Spinal cord (tissue), 10 donors: Measurements from ENCODE around the gene PLEKHM2. TPM values are rescaled to one million over a fixed set of nuclear protein-coding genes. Genes with fewer than 3 reads are reported as not detected.

Source experiments
- DNase-seq, 6 donors: peaks; one replicate each; pipeline versions ENCODE4 v3.0.0 to v3.0.0-alpha.2; 2013 to 2015; ENCODE audit warnings: low spot score in 6 of 6, low read depth in 4 of 6
- H3K27ac ChIP-seq: one replicate; pipeline ENCODE4 v1.5.1; 2013; ENCODE audit warnings: low read depth, low read length, control low read depth
- H3K27me3 ChIP-seq: one replicate; pipeline ENCODE4 v1.6.1; 2013; ENCODE audit warnings: low read length; ENCODE audit not compliant: control insufficient read depth, insufficient read depth
- H3K36me3 ChIP-seq: one replicate; pipeline ENCODE4 v1.6.1; 2013; ENCODE audit warnings: low read length; ENCODE audit not compliant: control insufficient read depth, insufficient read depth
- H3K4me1 ChIP-seq: one replicate; pipeline ENCODE4 v1.6.1; 2013; ENCODE audit warnings: low read length; ENCODE audit not compliant: control insufficient read depth, insufficient read depth
- H3K4me3 ChIP-seq: one replicate; pipeline ENCODE4 v1.5.1; 2013; ENCODE audit warnings: low read depth, low read length, control low read depth
- H3K9me3 ChIP-seq: one replicate; pipeline ENCODE4 v1.6.1; 2013; ENCODE audit warnings: low read length; ENCODE audit not compliant: control insufficient read depth, insufficient read depth
- WGBS: methylation state at CpG from one replicate; pipeline ENCODE4 v1.1.5; 2013; ENCODE audit warnings: missing lambda C conversion rate; ENCODE audit not compliant: insufficient coverage; 5-methylcytosine and 5-hydroxymethylcytosine counted together
- polyA plus RNA-seq, 2 donors: library from polyadenylated mRNA; unstranded; fragments of 120-200 nt; gene quantifications; one replicate each; pipeline ENCODE4 v1.2.1, GENCODE V29; 2013; ENCODE audit not compliant: insufficient read length in 2 of 2
- total RNA-seq, 2 donors: library from RNA; depleted of rRNA in 1 of 2; stranded (reverse); fragments of 120-200 nt in 1 of 2; fragments of >200 nt in 1 of 2; gene quantifications; one replicate each; pipeline versions ENCODE4 v1.2.3 to v1.2.4, GENCODE V29; 2013 to 2014
- donor health status: healthy.

PLEKHM2 gene
- total and polyA plus RNA-seq, 4 donors = 27.5 to 66.8 (median 51.1) TPM

DNA sequence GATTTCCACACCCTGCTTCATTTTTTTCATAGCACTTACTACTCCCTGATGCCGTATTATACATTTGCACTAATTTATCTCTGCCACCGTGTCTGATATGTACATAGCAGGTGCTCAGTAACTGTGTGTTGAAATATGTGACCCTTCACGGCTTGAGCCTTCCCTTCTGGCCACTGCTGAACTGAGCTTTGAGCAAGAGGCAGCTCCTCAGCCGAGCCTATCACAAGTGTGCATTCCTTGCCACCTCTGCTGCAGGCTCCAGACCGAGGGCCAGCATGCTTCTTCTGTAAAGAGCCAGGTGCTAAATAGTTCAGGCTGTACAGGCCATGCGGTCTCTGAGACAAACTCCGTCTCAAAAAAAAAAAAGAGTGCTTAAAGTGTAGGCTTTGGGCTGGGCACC, 22.6 kb downstream of the PLEKHM2 start:
- H3K9me3 ChIP-seq = no peaks in the 10 kb centered on the region
- peaks cover 23% of the 10 kb centered on the region for H3K4me1 ChIP-seq
- no peak overlapping the region for H3K27ac ChIP-seq
- WGBS = 83% methylated on average over 6 of the region's 7 CpGs
- DNase-seq = no peak
- H3K36me3 ChIP-seq = peaks cover 24% of the 10 kb centered on the region
- no peaks in the 10 kb centered on the region for H3K27me3 ChIP-seq
- H3K4me3 ChIP-seq = no peak overlapping the region

DNA sequence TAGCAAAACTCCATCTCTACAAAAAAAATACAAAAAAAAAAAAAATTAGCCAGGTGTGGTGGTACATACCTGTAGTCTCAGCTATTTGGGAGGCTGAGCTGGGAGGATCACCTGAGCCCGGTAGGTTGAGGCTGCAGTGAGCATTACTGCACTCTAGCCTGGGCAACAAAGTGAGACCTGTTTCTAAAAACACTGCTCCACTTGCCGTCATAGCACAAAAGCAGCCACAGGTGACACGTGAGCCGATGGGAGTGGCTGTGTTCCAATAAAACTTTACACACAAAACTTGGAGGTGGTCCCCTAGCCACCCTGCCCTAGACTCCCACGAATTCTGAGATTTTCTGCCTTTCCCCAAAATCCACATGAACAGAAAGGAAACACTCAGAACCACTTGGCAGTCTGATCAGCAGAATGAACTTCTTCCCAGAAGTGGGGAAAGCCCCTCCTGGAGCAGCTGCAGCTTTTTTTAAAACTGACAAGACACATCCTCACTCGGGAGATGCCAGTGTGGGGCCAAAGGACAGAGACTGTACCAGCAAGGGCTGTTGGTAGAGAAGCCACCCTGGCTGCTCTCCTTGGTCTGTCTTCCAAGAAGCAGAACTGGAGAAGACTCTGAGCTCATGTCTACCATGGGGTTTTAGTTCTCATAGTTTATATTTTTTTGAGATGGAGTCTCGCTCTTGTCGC, 23.3 kb downstream of the PLEKHM2 start:
- DNase-seq = no peak
- 80% methylated on average over 8 of the region's 8 CpGs for WGBS
- H3K36me3 ChIP-seq = peaks cover 20% of the 10 kb centered on the region
- no peaks in the 10 kb centered on the region for H3K9me3 ChIP-seq
- no peak overlapping the region for H3K4me3 ChIP-seq
- H3K27ac ChIP-seq = no peak overlapping the region
- no peaks in the 10 kb centered on the region for H3K27me3 ChIP-seq
- H3K4me1 ChIP-seq = peaks cover 20% of the 10 kb centered on the region

DNA sequence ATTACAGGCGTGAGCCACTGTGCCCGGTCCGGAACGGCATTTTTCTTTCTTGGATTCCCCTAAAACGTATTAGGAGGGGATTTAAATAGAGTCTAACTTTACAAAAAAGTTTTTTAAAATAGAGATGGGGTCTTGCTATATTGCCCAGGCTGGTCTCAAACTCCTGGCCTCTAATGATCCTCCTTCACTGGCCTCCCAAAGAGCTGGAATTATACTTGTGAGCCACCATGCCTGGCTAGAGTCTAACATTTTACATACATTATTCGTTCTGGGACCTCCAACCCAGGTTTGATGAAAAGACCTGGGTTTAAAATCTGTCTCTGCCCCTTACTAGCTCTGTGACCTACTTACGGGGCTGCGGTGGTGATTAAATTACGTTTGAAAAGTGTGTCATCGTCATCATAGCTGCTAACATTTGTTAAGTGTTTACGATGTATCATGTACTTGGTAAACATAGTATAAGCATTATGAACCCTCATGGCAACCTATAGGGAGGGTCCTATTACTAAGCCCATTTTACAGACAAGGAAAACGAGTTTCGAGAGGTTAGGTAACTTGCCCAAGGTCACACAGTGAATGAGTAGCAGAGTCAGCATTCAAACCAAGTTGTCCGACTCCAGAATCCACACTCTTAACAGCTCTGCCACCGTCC, 24.5 kb downstream of the PLEKHM2 start:
- no peak overlapping the region for H3K4me3 ChIP-seq
- WGBS = 91% methylated on average over 6 of the region's 15 CpGs
- H3K27ac ChIP-seq = no peak overlapping the region
- H3K9me3 ChIP-seq = no peaks in the 10 kb centered on the region
- H3K27me3 ChIP-seq = no peaks in the 10 kb centered on the region
- H3K36me3 ChIP-seq = peaks cover 21% of the 10 kb centered on the region
- peaks cover 11% of the 10 kb centered on the region for H3K4me1 ChIP-seq
- DNase-seq = no peak

DNA sequence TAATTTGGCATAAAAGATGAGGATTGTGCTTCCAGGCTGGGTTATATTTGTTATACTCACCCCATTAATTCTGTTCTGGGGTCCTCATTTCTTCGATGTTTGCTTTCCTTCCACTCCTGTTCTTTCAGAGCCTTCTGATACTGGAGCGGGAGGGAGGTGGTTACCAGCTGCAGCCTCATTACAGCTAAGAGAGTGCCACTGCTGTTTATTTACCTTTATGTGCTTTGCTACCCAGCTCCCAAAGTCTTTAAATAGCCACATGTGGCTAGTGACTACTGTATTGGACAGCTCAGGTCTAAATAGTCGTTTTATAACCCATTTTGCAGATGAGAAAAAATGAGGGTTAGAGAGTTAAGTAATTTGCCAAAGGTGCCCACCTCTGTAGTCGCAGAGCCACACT, 25.1 kb downstream of the PLEKHM2 start:
- no peaks in the 10 kb centered on the region for H3K9me3 ChIP-seq
- peaks cover 22% of the 10 kb centered on the region for H3K36me3 ChIP-seq
- no peak for DNase-seq
- H3K27me3 ChIP-seq = no peaks in the 10 kb centered on the region
- 94% methylated on average over 2 of the region's 4 CpGs for WGBS
- no peak overlapping the region for H3K4me3 ChIP-seq
- H3K27ac ChIP-seq = no peak overlapping the region
- H3K4me1 ChIP-seq = peaks cover 5% of the 10 kb centered on the region

DNA sequence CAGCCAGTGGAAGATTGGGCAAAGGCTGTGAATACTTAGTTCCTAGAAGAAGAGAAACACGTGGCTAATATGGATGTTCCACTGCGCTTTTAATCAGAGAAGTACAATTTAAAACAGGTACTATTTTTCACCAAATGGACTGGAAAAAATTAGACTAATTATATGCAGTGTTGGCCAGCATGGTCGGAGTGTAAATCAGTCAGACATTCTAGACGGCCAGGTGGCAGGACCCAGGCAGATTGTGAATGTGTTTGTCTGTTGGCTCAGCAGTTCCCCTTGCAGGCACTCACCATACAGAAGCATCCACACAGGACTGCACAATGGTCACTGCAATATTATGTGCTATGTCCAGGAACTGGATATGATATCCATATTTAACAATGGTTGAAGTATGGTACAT, 28.0 kb downstream of the PLEKHM2 start:
- 14% methylated on average over 2 of the region's 4 CpGs for WGBS
- DNase-seq = peak in 2 of 6 donors; percentile 54 to 56
- no peaks in the 10 kb centered on the region for H3K9me3 ChIP-seq

DNA sequence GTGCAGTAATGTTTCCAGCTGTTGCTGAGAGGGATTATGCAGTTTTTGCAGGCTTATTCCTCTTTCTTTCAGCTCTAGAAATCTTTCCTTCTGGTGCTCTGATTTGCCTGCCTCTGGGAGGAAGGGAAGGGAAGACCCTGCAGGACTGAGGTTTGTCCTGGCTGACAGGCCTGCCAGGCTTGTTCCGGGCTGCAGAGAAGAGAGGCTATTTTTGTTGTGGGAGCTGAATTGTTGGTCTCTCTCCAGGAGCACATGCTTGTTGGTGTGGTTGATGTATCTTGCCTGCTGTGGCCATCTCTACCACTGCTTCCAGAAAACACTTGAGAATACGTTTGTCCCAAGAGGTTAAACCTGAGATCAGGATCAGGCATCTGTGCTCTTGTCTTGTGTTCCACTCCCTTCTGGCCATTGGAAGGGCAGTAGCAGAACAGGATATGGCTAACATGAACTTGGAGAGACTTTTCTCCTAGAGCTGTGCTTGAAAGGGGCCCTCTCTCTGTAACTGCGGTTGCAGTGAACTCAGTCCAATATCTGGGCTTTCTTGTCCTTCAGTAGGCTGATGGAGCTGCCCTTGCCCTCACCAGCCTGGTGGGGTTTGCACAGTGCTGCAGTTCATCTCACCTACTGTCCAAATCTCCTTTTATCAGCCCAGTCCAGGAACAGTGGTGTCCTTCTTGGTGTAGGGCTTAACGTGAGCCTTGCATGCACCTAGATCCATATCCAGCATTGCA, 30.5 kb downstream of the PLEKHM2 start:
- WGBS = 73% methylated on average over 4 of the region's 4 CpGs

More for the DNA sequence above, 28.0 kb downstream of the PLEKHM2 start:
- Histone ChIP-seq H3K4me1 (peaks cover 6% of the 10 kb centered on the region), H3K27me3 (no peaks in the 10 kb centered on the region), H3K4me3 (no peak overlapping the region), H3K27ac (no peak overlapping the region), H3K36me3 (peaks cover 17% of the 10 kb centered on the region)

DNA sequence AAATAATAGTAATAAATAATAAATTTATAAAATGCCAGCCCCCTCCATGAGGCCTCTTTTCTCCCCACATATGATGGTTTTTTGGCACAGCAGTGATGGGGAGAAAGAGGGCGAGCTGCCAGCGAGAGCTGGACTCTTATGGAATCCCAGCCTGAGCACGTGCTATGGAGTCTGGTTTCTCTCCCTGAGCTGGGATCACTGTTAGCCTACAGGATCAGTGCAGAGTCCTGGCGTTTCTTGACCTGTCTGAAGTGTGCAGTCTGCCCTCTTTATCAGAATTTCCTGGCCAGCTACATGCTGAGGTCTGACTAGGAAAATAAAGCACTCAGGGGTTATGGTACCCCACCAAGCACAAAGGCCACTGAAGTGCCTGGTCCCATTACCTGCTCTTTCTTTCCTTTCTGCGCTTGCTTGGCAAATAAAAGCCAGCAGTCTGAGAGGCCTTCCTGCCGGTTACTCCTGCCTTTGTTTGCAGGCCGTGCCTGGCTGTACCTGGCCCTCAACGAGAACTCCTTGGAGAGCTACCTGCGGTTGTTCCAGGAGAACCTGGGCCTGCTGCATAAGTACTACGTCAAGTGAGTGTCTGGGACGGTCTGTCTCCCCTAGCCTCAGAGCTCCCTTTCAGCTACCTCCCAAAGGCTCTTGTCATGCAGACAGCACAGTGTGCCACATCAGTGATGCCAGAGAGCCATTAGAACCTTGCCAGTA, 33.5 kb downstream of the PLEKHM2 start:
- Histone ChIP-seq H3K36me3 (peaks cover 56% of the 10 kb centered on the region), H3K4me3 (no peak overlapping the region), H3K27ac (no peak overlapping the region), H3K9me3 (no peaks in the 10 kb centered on the region), H3K4me1 (peaks cover 6% of the 10 kb centered on the region), H3K27me3 (no peaks in the 10 kb centered on the region)
- DNase-seq = no peak
- WGBS = 90% methylated on average over 8 of the region's 11 CpGs

More for the DNA sequence above, 30.5 kb downstream of the PLEKHM2 start:
- H3K9me3 ChIP-seq = no peaks in the 10 kb centered on the region
- H3K27ac ChIP-seq = peak overlapping the region; percentile 6
- H3K4me1 ChIP-seq = peaks cover 6% of the 10 kb centered on the region
- H3K36me3 ChIP-seq = peaks cover 37% of the 10 kb centered on the region
- peak in 1 of 6 donors; percentile 67 for DNase-seq
- H3K4me3 ChIP-seq = no peak overlapping the region
- no peaks in the 10 kb centered on the region for H3K27me3 ChIP-seq

DNA sequence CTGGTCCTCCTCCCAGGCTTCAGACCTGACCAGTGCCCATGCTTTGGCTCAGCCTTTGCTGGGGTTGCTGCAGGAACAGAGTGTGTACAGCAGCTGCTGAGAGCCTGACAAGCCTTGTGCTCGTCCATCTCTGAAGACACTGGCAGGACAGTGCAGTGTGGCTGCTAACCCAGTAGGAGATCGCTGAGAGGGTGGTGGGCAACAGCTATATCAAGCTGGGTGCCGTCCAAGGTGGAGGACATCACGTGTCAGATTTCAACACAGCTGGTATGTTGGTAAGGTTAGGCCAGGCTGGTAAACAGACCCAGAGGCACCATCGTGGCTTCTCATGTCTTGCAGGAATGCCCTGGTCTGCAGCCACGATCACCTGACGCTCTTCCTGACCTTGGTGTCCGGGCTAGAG, 34.1 kb downstream of the PLEKHM2 start:
- Histone ChIP-seq H3K36me3 (peaks cover 63% of the 10 kb centered on the region), H3K27ac (no peak overlapping the region), H3K9me3 (no peaks in the 10 kb centered on the region), H3K4me1 (peaks cover 6% of the 10 kb centered on the region), H3K4me3 (no peak overlapping the region), H3K27me3 (no peaks in the 10 kb centered on the region)
- no peak for DNase-seq
- WGBS = 91% methylated on average over 8 of the region's 8 CpGs

DNA sequence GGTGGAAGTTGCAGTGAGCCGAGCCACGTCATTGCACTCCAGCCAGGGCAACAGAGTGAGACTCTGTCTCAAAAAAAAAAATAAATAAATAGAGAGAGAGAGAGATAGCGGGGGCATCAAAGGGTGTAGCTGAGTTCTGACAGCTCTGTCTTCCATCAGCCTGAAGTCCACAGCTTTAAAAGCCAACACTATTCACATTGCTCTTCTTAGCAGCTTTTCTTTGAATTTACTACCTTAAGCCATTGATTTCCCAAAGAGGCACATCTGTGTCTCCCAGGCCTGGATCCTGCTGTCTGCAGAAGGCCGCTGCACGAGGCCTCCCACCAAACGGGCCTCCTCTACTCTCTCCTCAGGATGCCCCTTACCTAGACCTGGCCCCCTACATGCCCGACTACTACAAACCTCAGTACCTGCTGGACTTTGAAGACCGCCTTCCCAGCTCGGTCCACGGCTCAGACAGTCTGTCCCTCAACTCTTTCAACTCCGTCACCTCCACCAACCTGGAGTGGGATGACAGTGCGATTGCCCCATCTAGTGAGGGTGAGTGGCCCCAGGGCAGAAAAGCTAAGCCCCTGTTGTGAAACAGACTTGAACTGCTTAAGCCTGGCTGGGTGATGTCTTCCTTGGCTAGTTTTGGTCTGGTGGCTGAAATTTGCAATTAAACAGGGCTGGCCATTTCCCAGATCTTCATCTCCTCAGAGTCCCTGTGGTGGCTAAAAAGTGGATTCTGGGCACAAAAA, 35.4 kb downstream of the PLEKHM2 start:
- Histone ChIP-seq H3K36me3 (peaks cover 73% of the 10 kb centered on the region), H3K27ac (no peak overlapping the region)

More for the DNA sequence above, 35.4 kb downstream of the PLEKHM2 start:
- DNase-seq = no peak
- no peaks in the 10 kb centered on the region for H3K9me3 ChIP-seq
- 96% methylated on average over 7 of the region's 12 CpGs for WGBS
- H3K4me1 ChIP-seq = peaks cover 6% of the 10 kb centered on the region
- H3K27me3 ChIP-seq = no peaks in the 10 kb centered on the region
- H3K4me3 ChIP-seq = no peak overlapping the region
